HG03175 (cell line): ENCODE data around the gene UFD1.

Experiments used
- ATAC-seq: cut with Tn5 transposase; IDR thresholded peaks from one replicate; pipeline ENCODE4 v1.9.1; 2021; ENCODE audit warnings: mild to moderate bottlenecking, moderate library complexity; ENCODE audit not compliant: unreplicated experiment

Gene UFD1

DNA sequence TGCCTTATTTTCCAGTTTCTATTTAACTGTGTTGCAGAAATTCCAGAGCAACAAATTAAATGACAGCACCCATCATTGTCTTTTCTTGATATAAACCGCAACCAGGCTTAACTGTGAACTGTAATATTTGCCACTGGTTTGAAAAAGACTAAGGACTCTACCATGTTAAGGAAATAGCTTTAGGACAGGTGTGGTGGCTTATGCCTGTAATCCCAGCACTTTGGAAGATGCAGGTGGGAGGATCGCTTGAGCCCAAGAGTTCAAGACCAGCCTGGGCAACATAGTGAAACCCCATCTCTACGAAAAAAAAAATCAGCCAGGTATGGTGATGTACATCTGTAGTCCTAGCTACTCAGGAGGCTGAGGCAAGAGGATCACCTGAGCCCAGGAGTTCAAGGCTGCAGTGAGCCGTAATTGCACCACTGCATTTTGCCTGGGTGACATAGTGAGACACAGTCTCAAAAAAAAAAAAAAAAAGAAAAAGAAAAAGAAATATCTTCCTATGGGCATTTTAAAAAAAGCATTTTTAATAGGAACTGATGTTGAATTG lies 76.3 kb downstream of the UFD1 start:
- ATAC-seq: no peak

- no peak for ATAC-seq
These were observed 77.5 kb downstream of the UFD1 start for GRCh38 chr22:19401483-19401882.

DNA sequence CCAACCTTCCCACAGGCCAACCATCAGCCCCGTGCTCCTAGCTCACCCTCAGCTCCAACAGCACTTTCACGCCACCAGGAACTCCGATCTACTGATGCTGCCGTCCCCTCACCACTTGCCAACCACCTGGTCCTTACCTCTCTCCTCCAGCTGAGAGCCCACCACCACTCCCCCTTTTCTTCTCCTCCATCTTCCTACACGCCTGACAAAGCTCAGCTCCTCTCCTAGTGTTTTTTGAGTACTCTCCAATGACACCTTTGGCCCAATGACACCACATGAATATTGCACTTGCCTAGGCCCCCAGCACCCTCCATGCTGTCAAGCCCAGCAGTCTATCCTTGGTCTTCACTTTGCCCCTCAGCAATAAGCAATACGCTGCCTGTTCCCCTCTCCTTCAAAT lies 78.1 kb downstream of the UFD1 start:
- no peak for ATAC-seq
